Neural cell (in vitro differentiated cells): ENCODE results near the gene MS4A6A.
"Not testable (repeated sequence)": the region's sequence is repeated elsewhere in the genome, so short reads cannot be mapped to it uniquely, and the experiment has no call there.

ENCODE experiments used
- EP300 ChIP-seq: fragments of 450-650 bp; conservative IDR thresholded peaks from 2 replicates; pipeline ENCODE4 v1.6.1; 2014; ENCODE audit warnings: antibody characterized with exemption, mild to moderate bottlenecking, moderate library complexity; ENCODE audit not compliant: poor library complexity, severe bottlenecking
- EZH2 ChIP-seq: fragments of 200-600, 300-800 bp; shearing (Covaris generic), sonication (generic); IDR thresholded peaks from 2 replicates; pipeline ENCODE4 v1.6.1; 2014; ENCODE audit warnings: antibody characterized with exemption, low read length, borderline replicate concordance, mild to moderate bottlenecking; ENCODE audit not compliant: insufficient read depth, poor library complexity, severe bottlenecking
- MXI1 ChIP-seq: fragments of 450-650 bp; conservative IDR thresholded peaks from 2 replicates; pipeline ENCODE4 v1.6.1; 2014; ENCODE audit warnings: antibody characterized with exemption, mild to moderate bottlenecking; ENCODE audit not compliant: poor library complexity, severe bottlenecking
- POLR2AphosphoS5 ChIP-seq: IDR thresholded peaks from 2 replicates; pipeline ENCODE4 v1.6.1; 2012
- RAD21 ChIP-seq: fragments of 450-650 bp; conservative IDR thresholded peaks from 2 replicates; pipeline ENCODE4 v1.6.1; 2014; ENCODE audit warnings: antibody characterized with exemption, mild to moderate bottlenecking, moderate library complexity
- TF ChIP-seq, protein P1 (sequence below): fragments of 450-650 bp; IDR thresholded peaks from 2 replicates; pipeline ENCODE4 v1.5.1; 2014; ENCODE audit warnings: antibody characterized with exemption, mild to moderate bottlenecking, moderate library complexity; ENCODE audit not compliant: poor library complexity, severe bottlenecking
- TF ChIP-seq, protein P2 (sequence below): IDR thresholded peaks from 2 replicates; pipeline ENCODE4 v1.6.1; 2012; ENCODE audit warnings: borderline replicate concordance

DNA sequence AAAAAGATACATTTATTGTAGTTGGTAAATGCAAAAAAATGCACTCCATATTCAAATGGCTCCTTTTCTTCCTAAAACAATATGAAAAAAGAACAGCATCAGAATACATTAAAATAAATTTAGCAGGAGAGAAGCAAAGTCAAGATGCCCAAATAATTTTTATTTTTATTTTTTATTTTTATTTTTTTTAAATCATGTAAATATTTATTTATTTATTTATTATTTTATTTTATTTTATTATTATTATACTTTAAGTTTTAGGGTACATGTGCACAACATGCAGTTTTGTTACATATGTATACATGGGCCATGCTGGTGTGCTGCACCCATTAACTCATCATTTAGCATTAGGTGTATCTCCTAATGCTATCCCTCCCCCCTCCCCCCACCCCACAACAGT lies 30.2 kb downstream of the MS4A6A start:
- not testable (repeated sequence) for TF ChIP-seq EP300, POLR2AphosphoS5, EZH2, MXI1, RAD21
- TF ChIP-seq, protein P1, sequence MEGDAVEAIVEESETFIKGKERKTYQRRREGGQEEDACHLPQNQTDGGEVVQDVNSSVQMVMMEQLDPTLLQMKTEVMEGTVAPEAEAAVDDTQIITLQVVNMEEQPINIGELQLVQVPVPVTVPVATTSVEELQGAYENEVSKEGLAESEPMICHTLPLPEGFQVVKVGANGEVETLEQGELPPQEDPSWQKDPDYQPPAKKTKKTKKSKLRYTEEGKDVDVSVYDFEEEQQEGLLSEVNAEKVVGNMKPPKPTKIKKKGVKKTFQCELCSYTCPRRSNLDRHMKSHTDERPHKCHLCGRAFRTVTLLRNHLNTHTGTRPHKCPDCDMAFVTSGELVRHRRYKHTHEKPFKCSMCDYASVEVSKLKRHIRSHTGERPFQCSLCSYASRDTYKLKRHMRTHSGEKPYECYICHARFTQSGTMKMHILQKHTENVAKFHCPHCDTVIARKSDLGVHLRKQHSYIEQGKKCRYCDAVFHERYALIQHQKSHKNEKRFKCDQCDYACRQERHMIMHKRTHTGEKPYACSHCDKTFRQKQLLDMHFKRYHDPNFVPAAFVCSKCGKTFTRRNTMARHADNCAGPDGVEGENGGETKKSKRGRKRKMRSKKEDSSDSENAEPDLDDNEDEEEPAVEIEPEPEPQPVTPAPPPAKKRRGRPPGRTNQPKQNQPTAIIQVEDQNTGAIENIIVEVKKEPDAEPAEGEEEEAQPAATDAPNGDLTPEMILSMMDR, result not testable (repeated sequence)
- TF ChIP-seq, protein P2, sequence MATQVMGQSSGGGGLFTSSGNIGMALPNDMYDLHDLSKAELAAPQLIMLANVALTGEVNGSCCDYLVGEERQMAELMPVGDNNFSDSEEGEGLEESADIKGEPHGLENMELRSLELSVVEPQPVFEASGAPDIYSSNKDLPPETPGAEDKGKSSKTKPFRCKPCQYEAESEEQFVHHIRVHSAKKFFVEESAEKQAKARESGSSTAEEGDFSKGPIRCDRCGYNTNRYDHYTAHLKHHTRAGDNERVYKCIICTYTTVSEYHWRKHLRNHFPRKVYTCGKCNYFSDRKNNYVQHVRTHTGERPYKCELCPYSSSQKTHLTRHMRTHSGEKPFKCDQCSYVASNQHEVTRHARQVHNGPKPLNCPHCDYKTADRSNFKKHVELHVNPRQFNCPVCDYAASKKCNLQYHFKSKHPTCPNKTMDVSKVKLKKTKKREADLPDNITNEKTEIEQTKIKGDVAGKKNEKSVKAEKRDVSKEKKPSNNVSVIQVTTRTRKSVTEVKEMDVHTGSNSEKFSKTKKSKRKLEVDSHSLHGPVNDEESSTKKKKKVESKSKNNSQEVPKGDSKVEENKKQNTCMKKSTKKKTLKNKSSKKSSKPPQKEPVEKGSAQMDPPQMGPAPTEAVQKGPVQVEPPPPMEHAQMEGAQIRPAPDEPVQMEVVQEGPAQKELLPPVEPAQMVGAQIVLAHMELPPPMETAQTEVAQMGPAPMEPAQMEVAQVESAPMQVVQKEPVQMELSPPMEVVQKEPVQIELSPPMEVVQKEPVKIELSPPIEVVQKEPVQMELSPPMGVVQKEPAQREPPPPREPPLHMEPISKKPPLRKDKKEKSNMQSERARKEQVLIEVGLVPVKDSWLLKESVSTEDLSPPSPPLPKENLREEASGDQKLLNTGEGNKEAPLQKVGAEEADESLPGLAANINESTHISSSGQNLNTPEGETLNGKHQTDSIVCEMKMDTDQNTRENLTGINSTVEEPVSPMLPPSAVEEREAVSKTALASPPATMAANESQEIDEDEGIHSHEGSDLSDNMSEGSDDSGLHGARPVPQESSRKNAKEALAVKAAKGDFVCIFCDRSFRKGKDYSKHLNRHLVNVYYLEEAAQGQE, result not testable (repeated sequence)
